Vagina (tissue), 2 donors: Measurements from ENCODE around the gene LIN7C.

Experiments used
- POLR2A ChIP-seq, 2 donors: fragments of 450-650 bp; IDR thresholded peaks; one replicate each; pipeline ENCODE4 v1.6.1; 2017; ENCODE audit warnings: antibody characterized with exemption in 2 of 2, mild to moderate bottlenecking in 2 of 2, moderate library complexity in 2 of 2
- TF ChIP-seq, protein P1 (sequence below), 3 experiments: fragments of 450-650 bp in 2 of 3; fragments of 200-600 bp in 1 of 3; sonication (generic) in 1 of 3; IDR thresholded peaks; one replicate each; pipeline ENCODE4 v1.5.1; 2017 to 2019; ENCODE audit warnings: antibody characterized with exemption in 3 of 3, mild to moderate bottlenecking in 2 of 3, moderate library complexity in 2 of 3

DNA sequence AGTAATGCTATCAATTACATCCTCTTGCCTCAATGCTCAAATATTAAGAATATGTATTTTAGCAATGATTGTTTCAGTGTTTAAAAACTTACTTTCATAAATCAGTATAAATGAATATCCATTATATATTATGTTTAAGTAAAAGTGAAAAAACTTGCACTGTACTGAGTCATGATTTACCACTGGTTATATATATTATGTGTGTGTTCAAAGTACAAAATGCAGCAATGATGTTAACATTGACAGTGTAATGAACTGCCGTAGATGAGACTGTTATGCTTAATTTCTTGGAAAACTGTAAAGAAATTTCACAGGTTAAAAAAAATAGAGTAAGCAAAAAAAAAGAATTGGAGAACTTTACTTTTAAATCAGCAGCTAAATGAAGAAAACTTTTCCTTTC is 8.7 kb downstream of the LIN7C start:
- TF ChIP-seq POLR2A (IDR thresholded peaks at IDR 0.05), result no peak
- TF ChIP-seq, protein P1, sequence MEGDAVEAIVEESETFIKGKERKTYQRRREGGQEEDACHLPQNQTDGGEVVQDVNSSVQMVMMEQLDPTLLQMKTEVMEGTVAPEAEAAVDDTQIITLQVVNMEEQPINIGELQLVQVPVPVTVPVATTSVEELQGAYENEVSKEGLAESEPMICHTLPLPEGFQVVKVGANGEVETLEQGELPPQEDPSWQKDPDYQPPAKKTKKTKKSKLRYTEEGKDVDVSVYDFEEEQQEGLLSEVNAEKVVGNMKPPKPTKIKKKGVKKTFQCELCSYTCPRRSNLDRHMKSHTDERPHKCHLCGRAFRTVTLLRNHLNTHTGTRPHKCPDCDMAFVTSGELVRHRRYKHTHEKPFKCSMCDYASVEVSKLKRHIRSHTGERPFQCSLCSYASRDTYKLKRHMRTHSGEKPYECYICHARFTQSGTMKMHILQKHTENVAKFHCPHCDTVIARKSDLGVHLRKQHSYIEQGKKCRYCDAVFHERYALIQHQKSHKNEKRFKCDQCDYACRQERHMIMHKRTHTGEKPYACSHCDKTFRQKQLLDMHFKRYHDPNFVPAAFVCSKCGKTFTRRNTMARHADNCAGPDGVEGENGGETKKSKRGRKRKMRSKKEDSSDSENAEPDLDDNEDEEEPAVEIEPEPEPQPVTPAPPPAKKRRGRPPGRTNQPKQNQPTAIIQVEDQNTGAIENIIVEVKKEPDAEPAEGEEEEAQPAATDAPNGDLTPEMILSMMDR (IDR thresholded peaks at IDR 0.05), result no peak
